Measurements from ENCODE around the gene CEBPZOS. TPM values are rescaled to one million over a fixed set of nuclear protein-coding genes. Genes with fewer than 3 reads are reported as not detected.
"Not testable (repeated sequence)": the region's sequence is repeated elsewhere in the genome, so short reads cannot be mapped to it uniquely, and the experiment has no call there.

The CEBPZOS gene
- polyA plus RNA-seq, 1 experiment: 50.5 TPM

DNA sequence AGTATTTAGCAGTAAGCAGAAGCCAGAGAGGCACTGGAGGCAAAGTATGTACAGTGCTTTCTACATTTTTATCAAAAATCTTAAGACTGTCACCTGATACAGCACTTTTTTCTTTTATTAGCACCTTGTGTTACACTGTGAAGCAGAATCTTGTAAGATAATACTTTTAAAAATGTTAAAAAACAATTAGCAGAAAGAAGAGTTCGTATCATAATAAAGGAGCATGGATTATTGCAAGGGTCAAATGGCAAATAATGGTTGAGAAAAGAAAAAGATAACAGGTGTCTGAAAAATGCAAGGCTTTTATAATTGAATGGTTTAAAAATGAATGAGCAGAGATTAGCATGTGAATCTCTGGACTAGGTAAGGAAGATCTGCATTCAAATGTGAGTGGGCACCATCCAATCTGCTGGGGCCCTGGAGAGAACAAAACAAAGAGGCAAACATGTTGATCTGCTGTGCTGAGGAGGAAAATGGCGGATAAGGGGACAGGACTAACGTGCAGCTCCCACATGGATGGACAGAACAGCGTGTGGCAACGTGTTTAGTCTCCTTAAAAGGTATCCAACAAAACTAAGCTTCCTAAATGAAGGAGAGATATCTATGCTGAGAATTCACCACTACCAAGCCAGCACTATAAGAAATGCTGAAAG lies 9.5 kb downstream of the CEBPZOS start:
- no peaks in the 10 kb centered on the region for H3K27me3 ChIP-seq (ENCODE audit: control insufficient read depth, insufficient read depth, low read length)
- H3K9me3 ChIP-seq (ENCODE audit: control insufficient read depth, insufficient read depth, low read length): peaks cover 13% of the 10 kb centered on the region
- DNase-seq (ENCODE audit: low read depth, low spot score): no peak
- ChIA-PET POLR2A (no interaction called here), CTCF (no interaction called here)
- no peak overlapping the region for H3K27ac ChIP-seq (ENCODE audit: low read depth, low read length)
- TF ChIP-seq, protein P1, sequence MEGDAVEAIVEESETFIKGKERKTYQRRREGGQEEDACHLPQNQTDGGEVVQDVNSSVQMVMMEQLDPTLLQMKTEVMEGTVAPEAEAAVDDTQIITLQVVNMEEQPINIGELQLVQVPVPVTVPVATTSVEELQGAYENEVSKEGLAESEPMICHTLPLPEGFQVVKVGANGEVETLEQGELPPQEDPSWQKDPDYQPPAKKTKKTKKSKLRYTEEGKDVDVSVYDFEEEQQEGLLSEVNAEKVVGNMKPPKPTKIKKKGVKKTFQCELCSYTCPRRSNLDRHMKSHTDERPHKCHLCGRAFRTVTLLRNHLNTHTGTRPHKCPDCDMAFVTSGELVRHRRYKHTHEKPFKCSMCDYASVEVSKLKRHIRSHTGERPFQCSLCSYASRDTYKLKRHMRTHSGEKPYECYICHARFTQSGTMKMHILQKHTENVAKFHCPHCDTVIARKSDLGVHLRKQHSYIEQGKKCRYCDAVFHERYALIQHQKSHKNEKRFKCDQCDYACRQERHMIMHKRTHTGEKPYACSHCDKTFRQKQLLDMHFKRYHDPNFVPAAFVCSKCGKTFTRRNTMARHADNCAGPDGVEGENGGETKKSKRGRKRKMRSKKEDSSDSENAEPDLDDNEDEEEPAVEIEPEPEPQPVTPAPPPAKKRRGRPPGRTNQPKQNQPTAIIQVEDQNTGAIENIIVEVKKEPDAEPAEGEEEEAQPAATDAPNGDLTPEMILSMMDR (IDR thresholded peaks at IDR 0.05; ENCODE audit: low read depth, low read length): no peak
- H3K4me3 ChIP-seq (ENCODE audit: low read depth, low read length): no peak overlapping the region

DNA sequence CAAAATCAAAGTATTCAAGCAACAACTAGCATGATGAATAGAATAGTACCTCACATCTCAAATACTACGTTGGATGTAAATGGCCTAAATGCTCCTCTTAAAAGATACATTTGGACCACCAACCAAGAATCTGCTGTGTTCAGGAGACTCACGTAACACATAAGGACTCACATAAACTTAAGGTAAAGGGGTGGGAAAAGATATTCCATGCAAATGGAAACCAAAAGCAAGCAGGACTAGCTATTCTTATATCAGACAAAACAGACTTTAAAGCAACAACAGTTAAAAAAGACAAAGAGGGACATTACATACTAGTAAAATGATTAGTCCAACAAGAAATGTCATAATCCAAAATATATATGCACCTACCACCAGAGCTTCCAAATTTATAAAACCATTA lies 10.5 kb downstream of the CEBPZOS start:
- H3K27me3 ChIP-seq (ENCODE audit: control insufficient read depth, insufficient read depth, low read length); DNase-seq (ENCODE audit: low read depth, low spot score); H3K27ac ChIP-seq (ENCODE audit: low read depth, low read length); POLR2A ChIA-PET; CTCF ChIA-PET; H3K4me3 ChIP-seq (ENCODE audit: low read depth, low read length): not testable (repeated sequence)
- H3K9me3 ChIP-seq (ENCODE audit: control insufficient read depth, insufficient read depth, low read length): peaks cover 13% of the 10 kb centered on the region

DNA sequence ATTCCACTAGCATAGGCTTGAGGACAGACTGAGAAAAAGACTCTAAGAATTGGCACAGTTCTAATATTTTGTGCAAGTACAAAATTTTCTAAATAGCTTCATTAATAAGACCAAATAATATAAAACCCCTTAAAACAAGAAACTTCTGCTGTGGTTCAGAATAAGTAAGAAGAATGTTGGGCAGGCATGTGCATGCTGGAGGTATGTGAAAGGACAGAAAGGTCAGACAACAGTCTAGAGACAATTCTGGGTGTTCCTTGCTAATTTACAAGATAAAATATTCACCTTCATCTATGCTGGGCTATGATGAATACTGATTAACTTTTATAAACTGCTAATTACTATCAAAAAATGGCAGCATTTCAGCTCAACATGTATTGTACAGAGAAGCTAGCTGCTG lies 14.9 kb downstream of the CEBPZOS start:
- TF ChIP-seq, protein P1 (IDR thresholded peaks at IDR 0.05; ENCODE audit: low read depth, low read length): no peak
- Histone ChIP-seq H3K27ac (ENCODE audit: low read depth, low read length) (no peak overlapping the region), H3K27me3 (ENCODE audit: control insufficient read depth, insufficient read depth, low read length) (no peaks in the 10 kb centered on the region), H3K9me3 (ENCODE audit: control insufficient read depth, insufficient read depth, low read length) (peaks cover 4% of the 10 kb centered on the region; the same call in 1 of the 2 replicates), H3K4me3 (ENCODE audit: low read depth, low read length) (no peak overlapping the region)
- ChIA-PET POLR2A (interaction anchor here (1.1 kb wide), 1 partner anchor 14 kb away, joined by 4 read pairs; the partner anchor contains the start of gene CEBPZOS), CTCF (interaction anchor here (0.6 to 2.0 kb wide), 2 partner anchors 43 to 152 kb away, joined by 3 to 8 read pairs; no protein-coding TSS in a partner anchor)
- no peak for DNase-seq (ENCODE audit: low read depth, low spot score)

DNA sequence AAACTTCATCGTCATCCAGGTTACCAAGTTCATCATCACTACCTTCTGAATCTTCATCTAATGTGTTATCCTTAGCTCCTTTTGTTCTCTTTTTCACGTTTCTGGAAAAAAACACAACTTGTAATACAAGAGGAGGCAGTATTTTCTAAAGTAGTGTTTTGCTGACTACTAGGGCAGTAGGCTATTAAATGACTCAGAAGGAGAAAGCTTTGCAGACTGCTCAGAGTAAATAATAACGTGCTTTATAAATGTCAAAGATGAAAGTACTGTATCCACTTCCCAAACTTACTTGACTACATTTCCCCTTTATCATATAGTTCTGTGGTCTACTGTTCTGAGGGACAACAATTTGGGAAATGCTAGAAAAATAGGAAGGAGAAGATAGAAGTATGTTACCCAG lies 15.6 kb downstream of the CEBPZOS start:
- Histone ChIP-seq H3K27ac (ENCODE audit: low read depth, low read length) (no peak overlapping the region), H3K27me3 (ENCODE audit: control insufficient read depth, insufficient read depth, low read length) (no peaks in the 10 kb centered on the region), H3K4me3 (ENCODE audit: low read depth, low read length) (no peak overlapping the region), H3K9me3 (ENCODE audit: control insufficient read depth, insufficient read depth, low read length) (no peaks in the 10 kb centered on the region)
- ChIA-PET POLR2A (interaction anchor here (1.1 kb wide), 1 partner anchor 15 kb away, joined by 4 read pairs; the partner anchor contains the start of gene CEBPZOS), CTCF (interaction anchor here (0.5 to 2.0 kb wide), 3 partner anchors 43 to 152 kb away, joined by 3 to 8 read pairs (median 3); no protein-coding TSS in a partner anchor)
- no peak for DNase-seq (ENCODE audit: low read depth, low spot score)
- TF ChIP-seq, protein P1 (IDR thresholded peaks at IDR 0.05; ENCODE audit: low read depth, low read length): no peak

DNA sequence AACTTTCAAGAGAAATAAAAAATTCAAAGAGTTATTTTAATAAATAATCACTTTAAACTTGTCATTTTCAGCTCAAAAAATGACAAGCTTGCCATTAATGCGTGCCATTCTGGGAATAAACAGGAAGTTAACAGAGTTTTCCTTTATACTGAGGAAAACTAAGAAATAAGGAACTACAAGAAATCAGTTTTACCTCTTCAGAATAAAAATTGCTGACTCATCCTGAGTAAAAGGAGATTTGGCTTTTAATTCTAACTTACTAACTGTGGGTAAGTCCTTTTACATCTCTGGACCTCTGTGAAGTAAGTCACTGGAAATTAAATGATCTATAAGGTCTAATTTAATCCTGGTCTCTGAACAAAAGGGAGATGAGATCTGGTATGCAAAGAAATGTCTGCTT lies 19.0 kb downstream of the CEBPZOS start:
- H3K4me3 ChIP-seq (ENCODE audit: low read depth, low read length): no peak overlapping the region
- H3K27me3 ChIP-seq (ENCODE audit: control insufficient read depth, insufficient read depth, low read length): no peaks in the 10 kb centered on the region
- no peaks in the 10 kb centered on the region for H3K9me3 ChIP-seq (ENCODE audit: control insufficient read depth, insufficient read depth, low read length)
- ChIA-PET POLR2A (no interaction called here), CTCF (no interaction called here)
- no peak for DNase-seq (ENCODE audit: low read depth, low spot score)
- H3K27ac ChIP-seq (ENCODE audit: low read depth, low read length): no peak overlapping the region
- TF ChIP-seq, protein P1 (IDR thresholded peaks at IDR 0.05; ENCODE audit: low read depth, low read length): no peak
